ENCODE data around the gene WDR7. TPM values are rescaled to one million over a fixed set of nuclear protein-coding genes. Genes with fewer than 3 reads are reported as not detected.

The WDR7 gene
- total and polyA plus RNA-seq, 2 experiments from 2014 or later = 7.0 to 14.8 TPM

GRCh38 chr18:56747032-56747658, 96.0 kb downstream of the WDR7 start:
- H3K36me3 ChIP-seq (ENCODE audit: insufficient read depth) = no peaks in the 10 kb centered on the region
- no peak for TF ChIP-seq ZNF331 (CRISPR knock-in tag; IDR thresholded peaks at IDR 0.05; ENCODE audit: low read depth)
- TF ChIP-seq CREB1 (CRISPR knock-in tag; IDR thresholded peaks at IDR 0.05; ENCODE audit: low read depth) = no peak
- TF ChIP-seq CTCF (conservative IDR thresholded peaks at IDR 0.05; ENCODE audit: low read depth in 2 of 2) = no peak
- TF ChIP-seq REST (IDR thresholded peaks at IDR 0.05; ENCODE audit: unreplicated experiment) = no peak
- TF ChIP-seq EZH2phosphoT487 (IDR thresholded peaks at IDR 0.05; ENCODE audit: unreplicated experiment) = no peak
- no peak for TF ChIP-seq NANOG (IDR thresholded peaks at IDR 0.05; ENCODE audit: borderline replicate concordance)
- TF ChIP-seq POLR2AphosphoS5 (IDR thresholded peaks at IDR 0.05; ENCODE audit: low read depth) = no peak
- no peak for TF ChIP-seq STAT1 (IDR thresholded peaks at IDR 0.05; ENCODE audit: unreplicated experiment)
- TF ChIP-seq EZH2 (IDR thresholded peaks at IDR 0.05; ENCODE audit: low read depth, unreplicated experiment) = no peak
- no peak for TF ChIP-seq ZNF462 (CRISPR knock-in tag; IDR thresholded peaks at IDR 0.05)
- TF ChIP-seq JUNB (IDR thresholded peaks at IDR 0.05; ENCODE audit: unreplicated experiment) = no peak
- no peak for TF ChIP-seq ETS1 (IDR thresholded peaks at IDR 0.05)

More at GRCh38 chr18:56747032-56747658, 96.0 kb downstream of the WDR7 start:
- Histone ChIP-seq H3K79me2 (replicated peaks; ENCODE audit: insufficient read depth) (no peaks in the 10 kb centered on the region), H3K27me3 (ENCODE audit: insufficient read depth) (no peaks in the 10 kb centered on the region), H4K20me1 (replicated peaks; ENCODE audit: insufficient read depth) (no peaks in the 10 kb centered on the region), H3K4me2 (no peak overlapping the region), H3K4me1 (ENCODE audit: insufficient read depth) (no peaks in the 10 kb centered on the region), H3K27ac (ENCODE audit: low read depth) (no peak overlapping the region), H3F3A (replicated peaks; ENCODE audit: low read depth) (no peaks in the 10 kb centered on the region), H3K9me2 (ENCODE audit: insufficient read depth) (no peaks in the 10 kb centered on the region), H2AFZ (no peak overlapping the region), H3K4me3 (no peak overlapping the region)
- H3K27me3 Mint-ChIP-seq (ENCODE audit: insufficient read depth, low read depth, poor library complexity) = peaks cover 2% of the 10 kb centered on the region
- no peaks in the 10 kb centered on the region for H3K4me1 Mint-ChIP-seq
- ATAC-seq (no peak), DNase-seq (ENCODE audit: low spot score) (no peak)
- no peaks in the 10 kb centered on the region for H3K9me3 Mint-ChIP-seq
- H3K36me3 Mint-ChIP-seq (ENCODE audit: low read depth) = no peaks in the 10 kb centered on the region
- H3K27ac Mint-ChIP-seq = no peak overlapping the region; the same call in 1 of the 2 replicates
- H3K4me3 Mint-ChIP-seq = no peak overlapping the region
